Measurements from ENCODE around the gene IFFO2. TPM values are rescaled to one million over a fixed set of nuclear protein-coding genes. Genes with fewer than 3 reads are reported as not detected.

Gene IFFO2
- total RNA-seq, 1 experiment from 2014 or later = 13.0 TPM

DNA sequence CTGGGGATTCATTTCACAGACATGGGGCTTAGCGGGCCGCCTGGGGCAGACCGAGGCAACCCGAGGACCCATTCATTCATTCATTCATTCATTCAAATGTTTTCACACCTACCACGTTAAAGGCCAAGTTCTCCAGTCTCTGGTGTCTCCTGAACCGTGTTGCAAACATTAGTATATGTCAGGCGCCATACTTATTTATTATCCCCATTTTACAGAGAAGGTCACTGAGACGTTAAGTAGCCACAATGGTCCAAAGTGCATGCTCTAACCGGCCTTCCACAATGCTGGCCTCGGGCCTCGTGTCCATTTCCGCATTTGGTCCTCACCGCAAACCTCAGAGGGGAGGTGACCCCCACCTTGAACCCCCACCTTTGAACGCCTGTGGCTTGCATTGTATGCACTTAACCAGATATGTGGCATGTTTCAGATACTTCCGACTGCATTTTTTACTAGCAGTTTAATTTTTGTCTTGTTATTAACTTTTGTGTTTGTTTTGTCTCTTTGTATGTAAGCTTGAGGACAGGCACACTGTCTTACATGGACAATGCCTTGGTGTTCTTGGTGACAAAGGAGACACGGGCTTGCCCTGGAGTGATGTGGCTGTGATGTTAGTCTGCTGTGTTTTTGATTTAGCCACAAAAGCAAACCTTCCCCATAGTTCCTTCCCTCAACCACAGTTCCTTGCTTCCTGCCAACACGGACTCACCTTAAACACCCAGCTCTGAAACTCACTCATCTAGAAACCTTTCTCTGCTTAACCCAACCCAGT, 1.2 kb upstream of the IFFO2 start:
- intact Hi-C loops (cut with micrococcal nuclease; ENCODE audit: unreplicated experiment) = loop anchor here (5.0 to 10.0 kb wide), 2 partner anchors 53 to 55 kb away; partner anchors contain the start of gene ALDH4A1
- CTCF ChIA-PET = interaction anchor here (1.3 to 1.9 kb wide), 2 partner anchors 14 to 52 kb away, joined by 3 to 4 read pairs; no protein-coding TSS in a partner anchor
- peaks cover 18% of the 10 kb centered on the region for H3K36me3 Mint-ChIP-seq (ENCODE audit: insufficient read depth, unreplicated experiment)
- H3K4me3 Mint-ChIP-seq (ENCODE audit: low read depth, unreplicated experiment) = peak overlapping the region; percentile 77
- H3K27me3 Mint-ChIP-seq (ENCODE audit: unreplicated experiment) = peaks cover 12% of the 10 kb centered on the region
- peaks cover 31% of the 10 kb centered on the region for H3K4me1 Mint-ChIP-seq (ENCODE audit: low read depth, unreplicated experiment)
- H3K9me3 Mint-ChIP-seq (ENCODE audit: low read depth, unreplicated experiment) = no peaks in the 10 kb centered on the region
- DNase-seq = peak; percentile 82
- TF ChIP-seq, protein P1, sequence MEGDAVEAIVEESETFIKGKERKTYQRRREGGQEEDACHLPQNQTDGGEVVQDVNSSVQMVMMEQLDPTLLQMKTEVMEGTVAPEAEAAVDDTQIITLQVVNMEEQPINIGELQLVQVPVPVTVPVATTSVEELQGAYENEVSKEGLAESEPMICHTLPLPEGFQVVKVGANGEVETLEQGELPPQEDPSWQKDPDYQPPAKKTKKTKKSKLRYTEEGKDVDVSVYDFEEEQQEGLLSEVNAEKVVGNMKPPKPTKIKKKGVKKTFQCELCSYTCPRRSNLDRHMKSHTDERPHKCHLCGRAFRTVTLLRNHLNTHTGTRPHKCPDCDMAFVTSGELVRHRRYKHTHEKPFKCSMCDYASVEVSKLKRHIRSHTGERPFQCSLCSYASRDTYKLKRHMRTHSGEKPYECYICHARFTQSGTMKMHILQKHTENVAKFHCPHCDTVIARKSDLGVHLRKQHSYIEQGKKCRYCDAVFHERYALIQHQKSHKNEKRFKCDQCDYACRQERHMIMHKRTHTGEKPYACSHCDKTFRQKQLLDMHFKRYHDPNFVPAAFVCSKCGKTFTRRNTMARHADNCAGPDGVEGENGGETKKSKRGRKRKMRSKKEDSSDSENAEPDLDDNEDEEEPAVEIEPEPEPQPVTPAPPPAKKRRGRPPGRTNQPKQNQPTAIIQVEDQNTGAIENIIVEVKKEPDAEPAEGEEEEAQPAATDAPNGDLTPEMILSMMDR (IDR thresholded peaks at IDR 0.05; ENCODE audit: unreplicated experiment) = no peak
- peak overlapping the region; percentile 79 for H3K27ac Mint-ChIP-seq (ENCODE audit: unreplicated experiment)
- BruUV-seq (replicated peaks) = no TSS peak

DNA sequence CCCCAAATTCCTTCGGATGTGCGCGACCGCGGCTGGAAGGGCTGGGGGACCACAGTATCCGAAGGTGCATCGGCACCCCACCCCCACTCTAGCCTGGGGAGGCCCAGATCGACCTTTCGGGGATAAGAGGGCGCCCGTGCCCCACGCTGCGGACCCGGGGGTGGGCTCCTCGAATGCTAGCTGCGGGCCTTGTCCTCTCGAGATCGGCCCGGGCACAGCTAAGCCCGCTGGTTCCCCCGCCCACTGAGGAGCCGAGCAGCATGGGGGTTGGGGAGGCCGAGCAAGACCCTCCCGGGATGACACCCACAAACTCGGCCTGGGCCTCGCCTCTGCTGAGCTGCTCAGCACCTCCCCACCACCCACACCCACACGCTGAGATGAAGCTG, 653 bp upstream of the IFFO2 start:
- DNase-seq = no peak
- peak overlapping the region; percentile 77 for H3K4me3 Mint-ChIP-seq (ENCODE audit: low read depth, unreplicated experiment)
- TF ChIP-seq, protein P1 (IDR thresholded peaks at IDR 0.05; ENCODE audit: unreplicated experiment) = no peak
- no peaks in the 10 kb centered on the region for H3K9me3 Mint-ChIP-seq (ENCODE audit: low read depth, unreplicated experiment)
- peaks cover 31% of the 10 kb centered on the region for H3K4me1 Mint-ChIP-seq (ENCODE audit: low read depth, unreplicated experiment)
- H3K27ac Mint-ChIP-seq (ENCODE audit: unreplicated experiment) = peak overlapping the region; percentile 79
- CTCF ChIA-PET = interaction anchor here (0.6 to 1.9 kb wide), 5 partner anchors 13 to 110 kb away, joined by 3 to 5 read pairs (median 4); no protein-coding TSS in a partner anchor
- intact Hi-C loops (cut with micrococcal nuclease; ENCODE audit: unreplicated experiment) = loop anchor here (5.0 to 10.0 kb wide), 2 partner anchors 52 to 55 kb away; partner anchors contain the start of gene ALDH4A1
- H3K27me3 Mint-ChIP-seq (ENCODE audit: unreplicated experiment) = peaks cover 12% of the 10 kb centered on the region
- H3K36me3 Mint-ChIP-seq (ENCODE audit: insufficient read depth, unreplicated experiment) = peaks cover 18% of the 10 kb centered on the region
- BruUV-seq (replicated peaks) = no TSS peak

DNA sequence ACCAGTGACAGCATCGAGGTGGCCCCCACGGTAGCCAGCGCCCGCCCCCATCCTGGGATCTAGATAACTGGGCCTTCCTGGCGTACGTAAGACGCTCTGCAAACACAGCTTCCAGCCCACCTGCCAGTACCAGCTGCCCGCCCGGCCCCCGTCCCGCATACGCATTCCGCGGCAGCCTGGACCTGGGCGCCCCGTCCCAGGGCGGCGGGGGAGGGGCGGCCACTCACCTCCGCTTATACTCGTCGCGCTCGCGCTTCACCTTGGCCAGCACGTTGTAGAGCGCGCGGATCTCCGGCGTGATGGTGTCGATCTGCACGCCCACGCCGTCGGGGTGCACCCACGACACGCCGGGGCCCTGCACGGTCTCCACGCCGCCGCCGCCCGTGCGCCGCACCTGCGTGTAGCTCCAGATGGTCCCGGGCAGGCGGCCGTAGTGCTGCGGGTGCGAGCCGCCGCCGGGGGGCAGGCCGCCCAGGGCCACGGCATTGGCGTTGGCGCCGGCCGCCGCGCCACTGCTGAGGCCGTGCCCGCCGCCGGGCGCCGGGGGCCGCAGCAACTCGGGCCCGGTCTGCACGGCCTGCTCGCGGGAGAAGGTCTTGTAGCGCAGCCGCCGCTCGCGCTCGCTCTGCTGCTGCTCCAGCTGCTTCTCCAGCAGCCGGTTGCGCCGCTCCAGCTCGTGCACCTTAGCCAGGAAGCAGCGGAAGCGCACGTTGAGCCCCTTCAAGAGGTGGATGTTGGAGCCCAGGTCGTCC, 859 bp downstream of the IFFO2 start:
- intact Hi-C loops (cut with micrococcal nuclease; ENCODE audit: unreplicated experiment) = loop anchor here (5.0 to 10.0 kb wide), 2 partner anchors 51 to 57 kb away; partner anchors contain the start of gene ALDH4A1
- Mint-ChIP-seq H3K4me3 (ENCODE audit: low read depth, unreplicated experiment) (peak overlapping the region; percentile 77), H3K4me1 (ENCODE audit: low read depth, unreplicated experiment) (peaks cover 29% of the 10 kb centered on the region), H3K27me3 (ENCODE audit: unreplicated experiment) (peaks cover 8% of the 10 kb centered on the region), H3K36me3 (ENCODE audit: insufficient read depth, unreplicated experiment) (peaks cover 18% of the 10 kb centered on the region), H3K9me3 (ENCODE audit: low read depth, unreplicated experiment) (no peaks in the 10 kb centered on the region), H3K27ac (ENCODE audit: unreplicated experiment) (no peak overlapping the region)
- peak; percentile 27 for DNase-seq
- no TSS peak for BruUV-seq (replicated peaks)
- TF ChIP-seq, protein P1 (IDR thresholded peaks at IDR 0.05; ENCODE audit: unreplicated experiment) = no peak
- CTCF ChIA-PET = no interaction called here

DNA sequence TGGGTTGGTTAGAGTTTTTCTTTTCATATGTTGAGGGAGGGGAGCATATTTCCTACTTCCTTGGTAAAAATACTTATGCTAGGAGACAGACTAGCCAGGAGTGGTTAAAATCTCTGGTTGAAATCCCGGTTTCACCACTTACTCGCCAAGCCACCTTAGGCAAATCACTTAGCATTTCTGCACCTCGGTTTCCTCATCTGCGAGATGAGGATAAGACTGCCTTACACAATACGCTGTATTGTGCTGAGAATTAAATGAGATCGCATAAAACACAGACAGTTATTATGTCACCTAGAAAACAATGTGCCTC, 1.4 kb downstream of the IFFO2 start:
- BruUV-seq (replicated peaks) = TSS peak; percentile 38
- intact Hi-C loops (cut with micrococcal nuclease; ENCODE audit: unreplicated experiment) = loop anchor here (5.0 to 10.0 kb wide), 2 partner anchors 50 to 57 kb away; partner anchors contain the start of gene ALDH4A1
- DNase-seq = no peak
- Mint-ChIP-seq H3K27me3 (ENCODE audit: unreplicated experiment) (peaks cover 3% of the 10 kb centered on the region), H3K4me3 (ENCODE audit: low read depth, unreplicated experiment) (peak overlapping the region; percentile 77), H3K4me1 (ENCODE audit: low read depth, unreplicated experiment) (peaks cover 24% of the 10 kb centered on the region), H3K27ac (ENCODE audit: unreplicated experiment) (no peak overlapping the region), H3K9me3 (ENCODE audit: low read depth, unreplicated experiment) (no peaks in the 10 kb centered on the region), H3K36me3 (ENCODE audit: insufficient read depth, unreplicated experiment) (peaks cover 18% of the 10 kb centered on the region)
- CTCF ChIA-PET = no interaction called here
- TF ChIP-seq, protein P1 (IDR thresholded peaks at IDR 0.05; ENCODE audit: unreplicated experiment) = no peak

All from Calu3 (cell line).